NB4 (cell line): Measurements from ENCODE around the gene ARHGEF16.

Experiments
- DNase-seq: peaks from one replicate; pipeline ENCODE4 v3.0.0; 2010; ENCODE audit warnings: low read depth
- H3K4me3 ChIP-seq: one replicate; pipeline ENCODE4 v1.5.1; 2011; ENCODE audit warnings: mild to moderate bottlenecking, low read depth, low read length, moderate library complexity
- MYC ChIP-seq: IDR thresholded peaks from 2 replicates; pipeline ENCODE4 v1.6.1; 2011; ENCODE audit warnings: low read depth, low read length
- POLR2A ChIP-seq: IDR thresholded peaks from 2 replicates; pipeline ENCODE4 v1.6.1; 2011; ENCODE audit warnings: mild to moderate bottlenecking; ENCODE audit not compliant: insufficient read length; ENCODE audit errors: extremely low read depth
- TF ChIP-seq, protein P1 (sequence below): IDR thresholded peaks from 2 replicates; pipeline ENCODE4 v1.6.1; 2011; ENCODE audit warnings: low read depth, low read length
- TF ChIP-seq, protein P2 (sequence below): IDR thresholded peaks from one replicate; pipeline ENCODE4 v1.5.1; 2012; ENCODE audit warnings: low read depth, low read length

The ARHGEF16 gene

DNA sequence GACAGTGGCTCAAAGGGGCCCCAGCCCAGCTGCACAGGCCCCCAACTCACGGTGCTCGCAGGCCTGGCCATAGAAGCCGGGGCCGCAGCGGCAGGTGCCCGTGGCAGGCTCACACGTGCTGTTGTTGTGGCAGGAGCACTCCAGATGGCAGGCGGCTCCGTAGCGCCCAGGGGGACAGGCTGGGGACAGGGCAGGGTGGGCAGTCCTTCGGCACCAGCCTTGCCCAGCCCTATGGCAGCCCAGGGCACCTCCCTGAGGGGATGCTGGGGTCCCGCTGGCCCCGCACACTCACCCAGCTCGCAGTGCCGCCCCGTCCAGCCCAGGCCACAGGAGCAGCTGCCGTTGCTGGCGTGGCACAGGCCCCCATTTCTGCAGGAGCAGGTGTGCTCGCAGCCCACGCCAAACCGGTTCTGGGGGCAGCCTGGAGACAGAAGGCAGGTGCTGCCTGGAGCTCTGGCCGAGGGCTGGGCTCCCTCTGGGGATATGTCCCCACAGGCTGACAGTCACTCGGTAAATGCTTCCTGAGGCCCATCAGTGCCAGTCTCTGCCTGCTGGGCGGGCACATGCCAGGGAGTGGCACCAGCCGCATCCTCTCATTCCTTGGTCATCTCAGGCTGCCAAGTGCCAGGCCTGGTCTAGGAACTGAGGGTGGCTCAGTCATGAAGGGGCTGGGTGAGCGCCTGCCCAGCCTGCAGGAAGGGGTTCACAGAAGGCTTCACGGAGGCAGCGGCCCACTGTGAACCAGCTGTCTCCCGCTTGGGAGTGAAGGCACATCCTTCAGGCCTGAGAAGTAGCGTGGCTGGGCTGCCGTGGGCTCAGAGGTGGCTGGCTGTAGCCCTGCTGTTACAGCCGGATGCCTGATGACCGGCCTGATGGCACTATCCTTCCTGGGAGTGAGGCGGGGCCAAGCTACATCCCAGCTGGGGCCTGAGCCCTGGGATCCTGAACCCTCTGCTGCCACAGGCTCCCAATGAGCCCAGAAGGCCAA is 40.1 kb downstream of the ARHGEF16 start:
- TF ChIP-seq, protein P1, sequence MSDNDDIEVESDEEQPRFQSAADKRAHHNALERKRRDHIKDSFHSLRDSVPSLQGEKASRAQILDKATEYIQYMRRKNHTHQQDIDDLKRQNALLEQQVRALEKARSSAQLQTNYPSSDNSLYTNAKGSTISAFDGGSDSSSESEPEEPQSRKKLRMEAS: no peak
- TF ChIP-seq, protein P2, sequence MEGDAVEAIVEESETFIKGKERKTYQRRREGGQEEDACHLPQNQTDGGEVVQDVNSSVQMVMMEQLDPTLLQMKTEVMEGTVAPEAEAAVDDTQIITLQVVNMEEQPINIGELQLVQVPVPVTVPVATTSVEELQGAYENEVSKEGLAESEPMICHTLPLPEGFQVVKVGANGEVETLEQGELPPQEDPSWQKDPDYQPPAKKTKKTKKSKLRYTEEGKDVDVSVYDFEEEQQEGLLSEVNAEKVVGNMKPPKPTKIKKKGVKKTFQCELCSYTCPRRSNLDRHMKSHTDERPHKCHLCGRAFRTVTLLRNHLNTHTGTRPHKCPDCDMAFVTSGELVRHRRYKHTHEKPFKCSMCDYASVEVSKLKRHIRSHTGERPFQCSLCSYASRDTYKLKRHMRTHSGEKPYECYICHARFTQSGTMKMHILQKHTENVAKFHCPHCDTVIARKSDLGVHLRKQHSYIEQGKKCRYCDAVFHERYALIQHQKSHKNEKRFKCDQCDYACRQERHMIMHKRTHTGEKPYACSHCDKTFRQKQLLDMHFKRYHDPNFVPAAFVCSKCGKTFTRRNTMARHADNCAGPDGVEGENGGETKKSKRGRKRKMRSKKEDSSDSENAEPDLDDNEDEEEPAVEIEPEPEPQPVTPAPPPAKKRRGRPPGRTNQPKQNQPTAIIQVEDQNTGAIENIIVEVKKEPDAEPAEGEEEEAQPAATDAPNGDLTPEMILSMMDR: no peak
- TF ChIP-seq MYC (no peak), POLR2A (no peak)
- DNase-seq: no peak
- H3K4me3 ChIP-seq: no peak overlapping the region

DNA sequence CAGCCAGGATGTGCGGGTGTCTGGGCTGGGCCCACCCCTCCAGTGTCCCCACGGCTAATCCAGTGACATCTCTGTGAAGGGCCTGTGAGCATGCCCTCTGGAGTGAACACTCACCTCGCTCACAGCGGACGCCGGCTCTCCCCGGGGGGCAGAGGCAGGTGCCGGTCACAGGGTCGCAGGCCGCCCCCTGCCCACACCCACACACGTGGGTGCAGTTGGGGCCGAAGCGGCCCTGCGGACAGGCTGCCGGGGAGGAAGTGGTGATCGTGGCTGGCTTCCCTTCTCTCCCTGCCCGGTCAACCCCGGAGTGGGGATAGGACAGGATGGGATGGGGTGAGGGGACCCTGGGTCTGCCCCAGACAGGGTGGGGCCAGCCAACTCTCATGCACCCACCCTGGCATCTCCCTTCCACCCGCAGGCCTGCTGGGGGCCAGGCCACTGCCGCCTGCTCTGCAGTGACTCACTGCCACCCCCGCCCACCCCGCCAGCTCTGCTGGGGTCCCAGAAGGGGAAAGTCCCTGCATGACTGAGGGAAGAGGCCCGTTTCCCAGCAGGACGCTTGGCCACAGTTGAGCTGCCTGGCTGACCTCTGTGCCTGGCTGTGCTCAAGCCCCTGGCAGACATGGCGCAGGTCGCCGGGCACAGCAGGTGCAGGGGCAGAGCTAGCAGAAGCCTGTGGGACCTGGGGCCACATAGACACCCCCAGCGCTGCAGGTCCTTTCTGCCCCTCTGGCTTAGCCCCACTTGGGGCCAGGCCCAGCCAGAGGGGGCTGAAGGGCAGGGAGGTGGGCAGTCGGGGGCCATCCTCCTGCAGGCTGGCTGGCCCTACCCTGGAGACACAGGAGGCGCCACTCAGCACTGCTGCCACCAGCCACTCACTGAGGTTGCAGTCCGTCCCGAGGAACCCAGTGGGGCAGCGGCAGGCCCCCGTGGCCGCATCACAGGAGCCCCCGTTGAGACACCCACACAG is 41.6 kb downstream of the ARHGEF16 start:
- H3K4me3 ChIP-seq: no peak overlapping the region
- DNase-seq: peak; percentile 62
- TF ChIP-seq, protein P2: no peak
- TF ChIP-seq, protein P1: peak; percentile 54; the same call in 1 of the 2 replicates
- no peak for TF ChIP-seq MYC
- TF ChIP-seq POLR2A: no peak

DNA sequence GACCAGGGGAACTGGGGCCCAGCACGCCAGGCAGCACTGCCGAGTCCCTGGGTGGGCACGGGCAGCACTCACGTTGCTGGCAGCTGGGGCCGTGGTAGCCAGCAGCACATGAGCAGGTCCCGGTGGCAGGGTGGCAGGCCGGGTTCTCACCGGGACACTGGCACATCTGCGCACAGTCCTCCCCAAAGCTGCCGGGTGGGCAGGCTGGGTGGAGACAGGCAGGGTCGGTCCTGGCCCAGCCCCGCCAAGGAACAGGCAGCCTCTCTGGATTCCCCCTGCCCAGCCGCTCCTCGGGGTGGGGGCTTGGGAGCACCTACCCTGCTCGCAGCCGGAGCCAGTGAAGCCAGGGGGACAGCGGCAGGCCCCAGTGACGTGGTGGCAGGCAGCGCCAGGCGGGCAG is 42.5 kb downstream of the ARHGEF16 start:
- TF ChIP-seq, protein P2: no peak
- TF ChIP-seq MYC: no peak
- TF ChIP-seq POLR2A: no peak
- TF ChIP-seq, protein P1: no peak
- no peak overlapping the region for H3K4me3 ChIP-seq
- DNase-seq: no peak

DNA sequence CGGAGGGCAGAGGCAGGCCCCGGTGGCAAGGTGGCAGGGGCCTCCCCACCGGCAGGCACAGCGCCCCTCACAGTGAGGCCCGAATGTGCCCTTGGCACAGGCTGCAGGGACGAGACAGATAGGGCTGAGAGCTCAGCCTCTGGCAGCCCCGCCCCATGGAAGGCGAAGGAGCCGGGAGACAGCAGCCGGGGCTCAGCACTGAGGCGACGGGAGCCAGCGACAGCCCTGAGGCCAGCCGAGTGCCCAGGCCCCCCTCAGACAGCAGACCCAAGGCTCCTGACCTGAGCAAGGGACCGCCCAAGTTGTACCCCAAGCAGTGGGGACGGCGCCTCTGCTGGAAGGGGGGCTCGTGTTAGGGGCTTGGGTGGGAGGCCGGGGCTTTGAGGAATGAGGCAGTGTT is 43.1 kb downstream of the ARHGEF16 start:
- TF ChIP-seq, protein P2: no peak
- TF ChIP-seq, protein P1: no peak
- no peak for TF ChIP-seq POLR2A
- TF ChIP-seq MYC: no peak
- DNase-seq: no peak
- no peak overlapping the region for H3K4me3 ChIP-seq

DNA sequence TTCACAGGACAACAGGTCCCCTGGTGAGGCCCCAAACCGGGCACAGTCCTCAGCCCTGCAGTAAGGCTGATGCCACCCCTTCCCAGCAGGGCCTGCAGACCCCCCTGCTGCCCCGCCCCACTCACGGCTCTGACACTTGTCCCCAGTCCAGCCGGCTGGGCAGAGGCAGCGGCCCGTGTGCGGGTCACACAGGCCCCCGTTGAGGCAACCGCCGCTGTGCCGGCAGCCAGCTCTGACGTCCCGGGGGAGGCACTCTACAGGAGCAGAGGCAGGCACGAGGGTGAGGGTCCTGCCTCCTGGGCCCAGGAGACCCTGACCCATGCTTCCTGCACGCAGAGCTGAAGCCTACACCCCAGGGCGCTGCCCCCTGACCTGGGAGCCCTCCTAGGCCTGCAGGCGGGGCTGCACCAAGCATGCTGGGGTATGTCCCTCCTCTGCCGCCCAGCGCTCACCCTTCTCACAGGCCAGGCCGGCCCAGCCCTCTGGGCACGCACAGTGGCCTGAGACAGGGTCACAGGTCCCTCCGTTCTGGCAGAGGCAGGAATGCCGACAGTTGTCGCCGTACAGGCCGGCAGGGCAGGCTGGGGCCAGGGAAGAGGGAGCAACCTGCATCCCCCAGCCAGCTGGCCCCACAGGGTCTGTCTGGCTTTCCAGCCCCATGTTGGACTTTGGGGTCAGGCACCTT is 43.9 kb downstream of the ARHGEF16 start:
- DNase-seq: no peak
- H3K4me3 ChIP-seq: no peak overlapping the region
- TF ChIP-seq, protein P1: no peak
- TF ChIP-seq MYC (no peak), POLR2A (no peak)
- TF ChIP-seq, protein P2: no peak
